ENCODE results near the gene MCM5. TPM values are rescaled to one million over a fixed set of nuclear protein-coding genes. Genes with fewer than 3 reads are reported as not detected.

Gene MCM5
- total RNA-seq, 1 experiment from 2014 or later: 274 TPM

- H3K27me3 Mint-ChIP-seq (ENCODE audit: low read depth): peaks cover 14% of the 10 kb centered on the region
- H3K23ac ChIP-seq (ENCODE audit: insufficient read length, low read depth, low read length): no peak overlapping the region
These were observed 56.8 kb downstream of the MCM5 start for GRCh38 chr22:35456757-35457156.

More at GRCh38 chr22:35456757-35457156, 56.8 kb downstream of the MCM5 start:
- Histone ChIP-seq H4K8ac (replicated peaks; ENCODE audit: insufficient read length, low read depth, low read length) (no peak overlapping the region), H2BK20ac (ENCODE audit: low read depth, low read length, poor library complexity, severe bottlenecking) (no peak overlapping the region), H3T11ph (ENCODE audit: low read length) (no peak overlapping the region), H3K18ac (ENCODE audit: insufficient read length, low read depth, low read length) (no peak overlapping the region), H4K5ac (ENCODE audit: insufficient read length, low read depth, low read length) (no peak overlapping the region), H2AK5ac (ENCODE audit: insufficient read length, low read length) (no peak overlapping the region), H3K27ac (ENCODE audit: insufficient read length, low read depth, low read length) (no peak overlapping the region), H3K79me2 (ENCODE audit: insufficient read depth, low read length) (no peaks in the 10 kb centered on the region), H2BK5ac (ENCODE audit: insufficient read length, low read length) (no peak overlapping the region), H3K9ac (ENCODE audit: extremely low read depth, insufficient read length, low read length) (no peak overlapping the region), H3K56ac (ENCODE audit: insufficient read length, low read depth, low read length) (no peak overlapping the region), H3K27me3 (ENCODE audit: insufficient read depth, low read length) (no peaks in the 10 kb centered on the region), H2AFZ (ENCODE audit: low read length) (no peak overlapping the region), H3K14ac (ENCODE audit: insufficient read depth, low read length) (no peak overlapping the region), H3K79me1 (ENCODE audit: insufficient read depth, low read depth, low read length, poor library complexity, severe bottlenecking) (no peaks in the 10 kb centered on the region), H3K23me2 (ENCODE audit: insufficient read length, low read depth, low read length, poor library complexity, severe bottlenecking) (no peaks in the 10 kb centered on the region), H4K91ac (ENCODE audit: insufficient read length, low read depth, low read length) (no peak overlapping the region), H3K4ac (ENCODE audit: low read depth, low read length) (no peak overlapping the region), H3K4me1 (ENCODE audit: insufficient read depth, low read length) (no peaks in the 10 kb centered on the region), H2BK15ac (ENCODE audit: low read depth, low read length) (no peak overlapping the region), H2BK120ac (ENCODE audit: low read depth, low read length, poor library complexity, severe bottlenecking) (no peak overlapping the region), H2BK12ac (ENCODE audit: insufficient read length, low read depth, low read length) (no peak overlapping the region), H3K9me3 (ENCODE audit: control insufficient read depth, low read depth, low read length) (no peaks in the 10 kb centered on the region), H3K4me2 (ENCODE audit: insufficient read depth, insufficient read length, low read length) (no peak overlapping the region), H4K20me1 (ENCODE audit: control insufficient read depth, insufficient read depth, insufficient read length) (no peaks in the 10 kb centered on the region)
- TF ChIP-seq CTCF (conservative IDR thresholded peaks at IDR 0.05): no peak
- no CpG with 5 or more reads among the region's 10 CpGs for WGBS (ENCODE audit: extremely low coverage, insufficient read length, low lambda C conversion rate)
- Mint-ChIP-seq H3K4me3 (no peak overlapping the region), H3K27ac (no peak overlapping the region), H3K36me3 (ENCODE audit: insufficient read depth in 1 of 3, low read depth in 3 of 3) (no peaks in the 10 kb centered on the region; a peak in 1 of 7 replicates), H3K9me3 (no peaks in the 10 kb centered on the region), H3K4me1 (peaks cover 19 to 26% of the 10 kb centered on the region in 2 experiments)
- DNase-seq: no peak
